Measurements from ENCODE around the gene TMEM59L.
A peak's percentile ranks its signal among the peaks of the same experiment; 100 is the strongest.
"Not testable (repeated sequence)": the region's sequence is repeated elsewhere in the genome, so short reads cannot be mapped to it uniquely, and the experiment has no call there.

Gene TMEM59L

DNA sequence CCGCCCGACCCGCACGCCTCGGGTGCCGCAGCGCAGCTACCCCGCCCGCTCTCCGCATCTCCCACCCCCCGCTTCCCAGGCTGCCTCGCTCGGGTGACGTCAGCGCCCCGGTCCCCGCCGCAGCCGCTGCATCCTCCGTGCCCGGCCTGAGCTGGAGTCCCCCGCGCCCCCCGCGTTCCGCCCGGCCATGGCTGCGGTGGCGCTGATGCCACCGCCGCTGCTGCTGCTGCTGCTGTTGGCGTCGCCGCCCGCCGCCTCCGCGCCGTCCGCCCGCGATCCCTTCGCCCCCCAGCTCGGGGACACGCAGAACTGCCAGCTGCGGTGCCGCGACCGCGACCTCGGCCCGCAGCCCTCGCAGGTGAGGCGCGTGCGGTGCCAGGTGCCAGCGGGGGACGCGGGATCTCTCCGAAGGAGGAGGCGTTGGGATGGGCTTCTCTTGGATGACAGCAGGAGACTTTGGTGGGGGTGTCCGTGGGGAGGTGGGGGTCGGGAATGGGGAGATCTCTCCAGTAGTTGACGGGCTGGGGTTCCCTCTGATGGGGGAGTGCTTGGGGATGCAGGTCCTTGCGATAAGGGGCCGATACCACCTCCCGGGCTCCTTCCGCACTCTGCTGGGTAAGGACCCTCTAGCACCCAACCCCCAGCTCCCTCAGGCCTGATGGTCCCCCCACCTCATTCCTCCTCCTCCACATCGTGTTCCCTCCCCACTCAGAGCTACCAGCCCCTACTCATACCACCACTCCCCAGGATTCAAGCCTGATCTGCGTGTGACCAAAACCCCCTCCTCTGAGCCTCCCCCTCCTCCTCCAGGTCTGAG, at the start of gene TMEM59L:
Gene TMEM59L (plus strand): TSS at position 99 of the 817 bp plus-strand sequence. CDS start 89 bp downstream, at position 188.
- DNase-seq = no peak

DNA sequence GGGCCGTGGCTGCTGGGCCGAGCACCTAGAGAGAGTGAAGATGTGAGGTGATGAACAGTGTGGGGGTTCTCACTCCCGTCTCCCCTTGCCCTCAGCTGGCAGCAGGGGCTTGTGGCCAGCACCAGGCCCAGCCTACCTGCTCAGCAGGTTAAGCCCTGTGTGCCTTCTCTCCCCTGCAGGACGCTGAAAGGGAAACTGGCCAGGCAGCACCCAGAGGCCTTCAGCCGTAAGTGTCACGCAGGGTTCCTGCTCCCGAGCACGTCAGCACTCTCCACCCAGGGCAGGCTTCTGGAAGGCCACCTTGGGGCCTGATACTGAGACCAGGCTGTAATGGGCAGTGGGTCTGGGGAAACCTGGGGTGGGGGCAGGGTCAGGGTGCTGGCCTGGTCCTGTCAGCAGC, 45.7 kb upstream of the TMEM59L start:
- DNase-seq = no peak

DNA sequence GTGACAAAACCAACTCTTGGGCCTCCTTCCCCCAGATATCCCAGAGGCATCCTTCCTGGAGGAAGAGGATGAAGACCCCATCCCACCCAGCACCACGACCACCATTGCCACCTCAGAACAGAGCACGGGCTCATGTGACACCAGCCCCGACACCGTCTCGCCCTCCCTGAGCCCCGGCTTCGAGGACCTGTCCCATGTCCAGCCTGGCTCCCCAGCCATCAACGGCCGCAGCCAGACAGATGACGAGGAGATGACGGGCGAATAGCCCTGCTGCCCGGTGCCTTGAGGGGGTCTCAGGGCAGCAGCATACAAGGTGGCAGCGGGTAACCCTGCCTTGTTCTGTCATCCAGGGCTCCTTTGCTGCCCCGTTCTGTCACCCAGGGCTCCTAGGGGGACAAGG, 44.3 kb upstream of the TMEM59L start:
- no peak for DNase-seq

DNA sequence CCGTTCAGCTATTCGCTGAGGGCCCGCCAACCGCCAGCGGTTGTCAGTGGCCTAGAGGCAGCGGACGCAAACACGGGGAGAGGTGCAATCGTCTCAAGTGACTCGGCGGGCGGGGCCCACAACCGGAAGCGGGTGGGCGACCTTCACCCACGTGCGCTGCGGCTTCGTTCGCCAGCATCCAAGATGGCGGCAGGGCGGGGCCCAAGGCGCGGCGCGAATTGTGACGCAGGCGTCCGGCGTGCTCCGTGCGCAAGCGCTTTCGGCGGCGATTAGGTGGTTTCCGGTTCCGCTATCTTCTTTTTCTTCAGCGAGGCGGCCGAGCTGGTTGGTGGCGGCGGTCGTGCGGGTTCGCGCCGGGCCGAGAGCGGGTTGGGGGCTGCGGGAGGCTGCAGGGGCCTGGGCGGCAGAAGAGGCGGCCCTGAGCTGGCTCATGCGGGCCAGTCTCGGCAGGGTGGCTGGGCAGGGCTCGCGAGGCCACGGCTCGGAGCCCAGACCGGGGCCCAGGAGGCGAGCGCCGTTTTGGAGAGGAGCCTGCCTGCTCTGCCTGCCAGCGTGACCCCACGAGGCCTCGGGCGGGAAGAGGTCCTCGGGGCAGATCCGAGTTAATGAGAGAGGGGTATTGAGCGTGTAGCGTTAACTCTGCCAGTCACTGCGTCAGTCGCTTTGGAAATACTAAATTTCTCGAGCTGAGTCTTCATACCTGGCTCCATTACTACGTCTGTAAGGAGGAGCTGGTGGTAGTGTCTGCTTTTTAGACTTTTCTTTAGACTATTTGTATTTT, 40.9 kb upstream of the TMEM59L start, which contains the start of gene UBA52:
Gene UBA52 (plus strand): TSS at position 294 of the 781 bp plus-strand sequence. CDS start 1,444 bp downstream, outside the sequence.
- peak; percentile 97 to 100 for DNase-seq

DNA sequence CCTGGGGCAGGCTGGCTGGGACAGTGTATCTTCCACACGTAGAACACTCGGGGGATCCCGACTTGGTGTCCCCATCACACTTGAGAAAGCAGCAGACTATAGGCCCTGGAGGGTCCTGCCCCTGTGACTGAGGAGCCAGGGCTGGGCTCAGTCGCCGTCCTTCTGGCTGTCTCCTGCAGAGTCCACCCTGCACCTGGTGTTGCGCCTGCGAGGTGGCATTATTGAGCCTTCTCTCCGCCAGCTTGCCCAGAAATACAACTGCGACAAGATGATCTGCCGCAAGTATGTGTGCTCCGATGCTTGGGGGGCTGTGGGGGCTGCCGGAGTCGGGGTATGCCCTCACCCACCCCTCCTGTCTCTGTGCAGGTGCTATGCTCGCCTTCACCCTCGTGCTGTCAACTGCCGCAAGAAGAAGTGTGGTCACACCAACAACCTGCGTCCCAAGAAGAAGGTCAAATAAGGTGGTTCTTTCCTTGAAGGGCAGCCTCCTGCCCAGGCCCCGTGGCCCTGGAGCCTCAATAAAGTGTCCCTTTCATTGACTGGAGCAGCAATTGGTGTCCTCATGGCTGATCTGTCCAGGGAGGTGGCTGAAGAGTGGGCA, 37.9 kb upstream of the TMEM59L start:
- DNase-seq = no peak

DNA sequence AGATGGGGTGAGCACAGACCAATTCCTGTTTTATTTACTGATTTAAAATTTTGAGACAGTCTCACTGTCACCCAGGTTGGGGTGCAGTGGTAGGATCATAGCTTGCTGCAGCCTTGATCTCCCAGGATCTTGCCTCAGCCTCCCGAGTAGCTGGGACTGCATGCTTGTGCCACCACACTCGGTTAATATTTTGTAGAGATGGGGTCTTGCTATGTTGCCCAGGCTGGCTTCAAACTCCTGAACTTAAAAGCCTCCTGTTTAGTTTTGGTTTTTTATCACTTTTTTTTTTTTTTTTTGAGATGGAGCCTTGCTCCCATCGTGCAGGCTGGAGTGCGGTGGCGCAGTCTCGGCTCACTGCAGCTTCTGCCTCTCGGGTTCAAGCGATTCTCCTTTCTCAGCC, 36.3 kb upstream of the TMEM59L start:
- no peak for DNase-seq

DNA sequence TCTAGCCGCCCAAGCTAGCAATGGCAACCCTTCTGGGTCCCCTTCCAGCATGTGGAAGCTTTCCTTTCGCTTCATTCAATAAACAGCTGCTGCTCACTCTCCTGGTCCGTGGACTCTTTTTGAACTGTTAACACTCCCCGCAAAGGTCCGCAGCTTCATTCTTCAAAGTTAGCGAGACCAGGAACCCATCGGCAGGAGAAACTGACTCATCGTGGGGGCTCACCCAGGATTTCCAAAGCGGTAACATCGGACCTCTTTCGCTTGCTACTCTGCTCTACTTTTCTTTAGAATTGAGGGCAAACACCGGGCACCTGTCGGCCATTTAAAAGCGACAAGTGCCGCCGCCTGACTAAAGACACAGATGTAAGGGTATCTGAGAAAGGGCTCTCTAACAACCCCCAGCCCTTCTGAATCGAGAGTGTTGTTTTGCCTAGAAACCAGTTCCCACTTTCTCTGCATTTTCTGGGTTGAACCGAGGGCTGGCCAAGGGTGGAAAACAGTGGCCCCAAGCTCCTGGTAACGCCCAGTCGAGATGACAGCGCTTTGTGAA, 35.2 kb upstream of the TMEM59L start:
- DNase-seq = no peak

DNA sequence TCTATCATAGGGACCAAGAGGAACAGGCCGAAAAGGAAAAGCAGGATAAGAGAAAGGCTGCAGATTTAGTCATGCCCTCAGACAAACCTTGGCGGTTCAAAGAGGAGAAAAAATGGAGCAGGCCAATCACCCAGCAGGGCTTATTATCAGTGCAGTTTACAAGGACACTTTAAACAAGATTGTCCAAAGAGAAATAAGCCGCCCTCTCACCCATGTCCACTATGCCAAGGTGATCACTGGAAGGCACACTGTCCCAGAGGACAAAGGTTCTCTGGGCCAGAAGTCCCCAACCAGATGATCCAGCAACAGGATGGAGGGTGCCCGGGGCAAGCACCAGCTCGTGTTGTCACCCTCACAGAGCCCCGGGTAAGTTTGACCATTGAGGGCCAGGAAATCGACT, 32.4 kb upstream of the TMEM59L start:
- DNase-seq = no peak

DNA sequence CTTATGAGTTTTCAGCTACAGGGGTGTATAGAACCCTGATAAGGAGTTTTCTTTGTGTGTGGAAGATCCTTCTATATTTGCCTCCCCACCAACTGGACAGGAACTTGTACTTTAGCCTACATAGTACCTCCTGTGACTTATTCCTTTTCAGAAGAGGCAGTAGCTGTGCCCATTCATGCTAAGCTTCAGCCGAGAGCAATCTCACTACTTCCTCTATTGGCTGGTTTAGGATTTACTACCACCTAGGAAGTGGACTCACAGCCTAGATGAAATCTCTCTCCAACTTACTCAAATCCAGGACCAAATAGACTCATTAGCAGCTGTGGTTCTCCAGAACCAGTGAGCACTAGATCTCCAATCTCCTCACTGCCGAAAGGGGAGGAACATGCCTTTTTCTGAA, 26.4 kb upstream of the TMEM59L start:
- peak; percentile 59 to 60 for DNase-seq

DNA sequence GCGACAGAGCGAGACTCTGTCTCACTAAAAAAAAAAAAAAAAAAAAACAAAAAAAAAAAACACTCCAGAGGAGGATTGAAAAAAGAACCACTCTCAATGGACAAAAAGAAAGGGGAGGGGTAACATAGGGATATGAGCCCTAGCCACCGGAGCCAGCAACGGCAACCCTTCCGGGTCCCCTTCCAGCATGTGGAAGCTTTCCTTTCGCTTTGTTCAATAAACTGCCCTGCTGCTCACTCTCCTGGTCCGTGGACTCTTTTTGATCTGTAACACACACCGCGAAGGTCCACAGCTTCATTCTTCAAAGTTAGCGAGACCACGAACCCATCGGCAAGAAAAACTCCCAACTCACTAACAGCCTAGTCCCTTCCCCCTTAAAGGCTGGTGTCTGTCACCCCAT, 25.1 kb upstream of the TMEM59L start:
- DNase-seq = no peak

DNA sequence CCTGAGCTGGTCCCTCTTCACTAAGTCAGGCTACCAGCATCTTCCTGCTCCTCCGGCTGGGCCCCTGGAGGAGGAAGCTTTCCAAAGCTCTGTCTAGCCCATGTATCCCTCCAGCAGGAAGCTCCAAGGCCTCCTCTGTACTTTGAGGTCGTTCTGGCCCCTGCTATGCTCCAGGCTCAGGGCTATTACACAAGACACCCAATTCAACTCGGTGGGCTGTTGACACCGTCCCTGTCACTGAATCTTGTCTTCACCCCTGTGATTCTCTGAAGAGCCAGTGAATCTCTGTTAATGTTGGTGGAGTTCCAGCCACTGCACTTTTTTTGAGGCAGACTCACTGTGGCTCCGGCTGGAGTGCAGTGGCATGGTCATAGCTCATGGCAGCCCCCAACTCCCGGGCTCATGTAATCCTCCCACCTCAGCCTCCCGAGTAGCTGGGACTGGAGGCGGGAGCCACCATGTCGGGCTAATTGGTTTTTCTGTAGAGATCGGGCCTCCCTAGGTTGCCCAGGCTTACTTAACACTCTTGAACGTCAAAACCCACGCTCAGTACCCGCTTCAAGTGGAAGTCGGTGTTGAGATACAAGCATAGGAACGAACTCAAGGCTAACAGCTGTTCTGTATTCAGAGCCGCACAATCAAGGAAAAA, 24.6 kb upstream of the TMEM59L start:
- no peak for DNase-seq

DNA sequence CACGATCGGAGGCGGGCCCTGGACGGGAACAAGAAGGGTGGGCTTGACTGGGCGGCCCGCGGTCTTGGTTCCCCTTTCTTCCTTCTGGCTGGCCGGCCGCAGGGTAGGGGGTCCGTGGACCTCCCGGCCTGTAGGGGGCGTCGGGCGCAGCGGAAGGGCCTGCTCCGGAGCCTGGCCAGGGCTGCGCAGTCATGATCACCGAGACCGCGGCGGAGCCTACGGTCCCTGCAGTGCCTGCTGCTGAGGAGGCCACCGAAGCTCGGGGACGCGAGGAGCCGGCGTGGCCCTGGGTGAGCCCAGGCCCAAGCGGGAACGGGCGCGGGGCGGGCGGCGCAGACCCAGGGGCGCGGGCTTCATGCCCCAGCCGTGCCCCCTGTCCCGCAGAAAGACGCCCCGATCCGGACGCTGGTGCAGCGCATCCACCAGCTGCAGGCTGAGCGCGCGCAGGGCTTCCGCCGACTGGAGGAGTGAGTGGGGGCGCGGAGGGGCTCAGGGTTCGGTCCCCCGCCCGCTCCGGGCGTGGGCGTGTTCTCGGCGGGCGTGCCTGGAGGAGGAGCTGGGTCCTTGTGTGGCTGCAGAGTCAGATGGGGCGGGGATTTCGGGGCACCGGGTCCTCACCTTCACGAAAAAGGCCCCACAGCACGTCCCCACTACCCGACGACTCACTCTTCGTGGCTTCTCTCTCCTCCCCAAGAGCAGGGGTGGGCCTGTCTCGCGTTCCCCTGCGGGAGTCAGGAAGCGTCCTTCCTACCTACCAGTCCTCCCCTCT, 23.9 kb upstream of the TMEM59L start, which contains the start of gene REX1BD:
Gene REX1BD (plus strand): TSS at position 188 of the 769 bp plus-strand sequence. CDS start 4 bp downstream, at position 192.
- peak; percentile 80 to 84 for DNase-seq

DNA sequence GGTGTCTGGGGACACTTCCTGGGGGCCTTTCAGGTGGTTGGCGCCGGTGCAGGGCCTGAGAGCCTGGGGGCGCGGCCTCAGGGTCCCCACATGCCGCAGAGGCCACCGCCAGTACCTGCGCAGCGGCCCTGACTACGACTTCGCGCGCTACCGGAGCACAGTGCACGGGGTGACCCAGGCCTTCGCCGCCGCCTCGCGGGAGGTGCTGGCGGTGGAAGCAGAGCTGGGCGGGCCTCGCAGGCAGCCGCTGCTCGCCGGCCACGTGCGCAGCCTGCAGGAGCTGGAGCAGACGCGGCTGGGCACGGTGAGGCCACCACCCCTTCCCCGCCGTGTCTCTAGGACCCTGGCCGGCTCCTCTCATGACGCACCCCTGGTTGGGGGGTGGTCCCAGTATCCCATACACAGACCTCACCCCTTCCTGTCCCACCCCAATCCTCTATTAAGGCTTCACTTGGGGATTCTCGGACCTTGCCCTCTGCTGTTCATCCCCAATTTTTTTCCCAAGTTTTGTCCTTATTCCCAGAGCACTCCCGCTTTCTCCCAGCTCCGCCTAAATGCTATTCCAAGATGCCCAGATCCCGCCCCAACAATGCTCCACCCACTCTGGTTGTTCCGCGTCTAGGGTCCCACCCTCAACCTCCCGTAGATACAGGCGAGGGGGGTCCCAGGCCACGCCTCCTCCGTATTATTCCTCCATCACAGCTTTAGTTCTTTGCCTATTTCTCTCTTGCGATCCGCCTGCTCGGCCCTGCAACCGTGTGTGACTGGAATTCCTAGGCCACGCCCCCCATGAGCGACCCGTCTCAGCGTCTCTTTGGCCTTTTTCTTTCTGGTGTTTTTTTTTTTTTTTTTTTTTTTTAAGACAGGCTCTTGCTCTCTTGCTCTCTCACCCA, 23.0 kb upstream of the TMEM59L start:
- peak; percentile 54 to 58 for DNase-seq

DNA sequence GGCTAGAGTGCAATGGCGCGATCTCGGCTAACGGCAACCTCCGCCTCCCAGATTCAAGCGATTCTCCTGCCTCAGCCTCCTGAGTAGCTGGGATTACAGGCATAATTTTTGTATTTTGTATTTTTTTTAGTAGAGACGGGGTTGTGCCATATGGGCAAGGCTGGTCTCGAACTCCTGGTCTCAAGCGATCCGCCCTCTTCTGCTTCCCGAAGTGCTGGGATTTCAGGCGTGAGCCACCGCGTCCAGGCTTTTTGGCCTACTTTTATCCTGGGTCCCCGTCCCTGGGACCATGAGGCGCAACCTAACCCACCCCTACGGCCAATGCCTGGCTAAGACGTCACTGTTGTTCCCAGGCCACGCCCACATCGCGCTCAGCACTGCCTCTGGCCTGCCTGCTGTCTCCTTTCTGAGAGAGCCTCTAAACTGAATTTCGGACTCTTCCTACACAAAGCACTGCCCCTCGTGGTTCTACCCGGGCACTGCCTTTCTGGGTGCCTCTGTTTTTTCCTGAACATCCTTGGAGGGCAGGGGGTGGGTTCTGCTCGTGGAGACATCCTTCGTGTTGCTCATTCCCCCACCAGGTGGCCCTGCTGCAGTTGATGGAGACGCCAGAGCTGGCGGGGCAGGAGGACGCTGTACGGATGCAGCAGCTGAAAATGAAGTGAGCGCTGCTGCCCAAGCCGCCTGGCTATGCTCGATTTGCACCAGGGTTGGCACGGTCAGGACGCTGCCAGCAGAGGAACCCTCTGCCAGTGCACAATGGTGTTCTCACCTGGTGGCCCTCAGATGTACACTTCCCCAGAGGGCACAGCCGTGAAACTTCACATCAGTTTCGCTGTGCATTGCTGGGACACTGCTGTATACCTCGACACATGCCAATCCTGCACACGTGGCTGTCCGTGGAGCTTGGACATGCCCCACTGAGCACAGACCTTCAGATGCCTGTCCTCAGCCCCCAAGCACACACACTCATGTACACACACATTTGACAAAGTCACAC, 22.1 kb upstream of the TMEM59L start:
- DNase-seq = peak; percentile 16 to 17

DNA sequence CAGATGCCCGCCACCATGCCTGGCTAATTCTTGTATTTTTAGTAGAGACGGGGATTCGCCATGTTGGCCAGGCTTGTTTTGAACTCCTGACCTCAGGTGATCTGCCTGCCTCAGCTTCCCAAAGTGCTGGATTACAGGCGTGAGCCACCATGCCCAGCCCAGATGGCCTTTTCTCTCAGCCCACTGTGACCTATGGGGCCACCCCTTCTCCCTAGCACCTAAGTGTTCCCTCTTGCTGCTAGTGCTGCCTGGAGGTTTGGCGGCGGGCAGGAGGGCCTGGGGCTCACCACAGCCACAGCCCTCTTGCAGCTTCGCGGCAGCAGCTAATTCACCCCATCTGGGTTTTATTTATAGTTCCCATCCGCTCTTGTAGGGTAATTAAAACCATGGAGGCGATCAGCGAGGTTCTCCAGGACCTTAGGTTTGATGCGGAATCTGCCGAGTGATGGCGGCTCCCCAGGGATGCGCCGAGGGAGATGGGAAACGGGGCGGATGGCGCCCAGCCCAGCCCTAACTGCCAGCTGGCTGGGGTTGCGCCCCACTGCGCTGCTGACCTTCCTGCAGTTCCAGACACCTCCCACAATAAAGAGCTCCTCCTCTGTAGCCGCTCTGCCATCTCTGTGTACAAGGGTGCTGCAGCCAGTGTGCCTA, 20.8 kb upstream of the TMEM59L start:
- DNase-seq = no peak

DNA sequence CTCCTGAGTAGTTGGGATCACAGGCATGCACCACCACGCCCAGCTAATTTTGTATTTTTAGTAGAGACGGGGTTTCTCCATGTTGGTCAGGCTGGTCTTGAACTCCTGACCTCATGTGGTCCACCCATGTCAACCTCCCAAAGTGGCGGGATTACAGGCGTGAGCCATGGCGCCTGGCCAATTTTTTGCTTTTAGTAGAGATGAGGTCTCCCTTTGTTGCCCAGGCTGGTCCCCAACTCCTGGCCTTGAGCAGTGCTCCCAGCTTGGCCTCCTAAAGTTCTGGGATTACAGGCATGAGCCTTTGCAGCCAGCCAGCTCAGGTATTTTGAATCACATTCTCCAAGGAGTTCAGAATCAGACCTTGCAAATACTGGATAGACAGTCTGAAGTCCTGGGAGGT, 19.9 kb upstream of the TMEM59L start:
- not testable (repeated sequence) for DNase-seq

DNA sequence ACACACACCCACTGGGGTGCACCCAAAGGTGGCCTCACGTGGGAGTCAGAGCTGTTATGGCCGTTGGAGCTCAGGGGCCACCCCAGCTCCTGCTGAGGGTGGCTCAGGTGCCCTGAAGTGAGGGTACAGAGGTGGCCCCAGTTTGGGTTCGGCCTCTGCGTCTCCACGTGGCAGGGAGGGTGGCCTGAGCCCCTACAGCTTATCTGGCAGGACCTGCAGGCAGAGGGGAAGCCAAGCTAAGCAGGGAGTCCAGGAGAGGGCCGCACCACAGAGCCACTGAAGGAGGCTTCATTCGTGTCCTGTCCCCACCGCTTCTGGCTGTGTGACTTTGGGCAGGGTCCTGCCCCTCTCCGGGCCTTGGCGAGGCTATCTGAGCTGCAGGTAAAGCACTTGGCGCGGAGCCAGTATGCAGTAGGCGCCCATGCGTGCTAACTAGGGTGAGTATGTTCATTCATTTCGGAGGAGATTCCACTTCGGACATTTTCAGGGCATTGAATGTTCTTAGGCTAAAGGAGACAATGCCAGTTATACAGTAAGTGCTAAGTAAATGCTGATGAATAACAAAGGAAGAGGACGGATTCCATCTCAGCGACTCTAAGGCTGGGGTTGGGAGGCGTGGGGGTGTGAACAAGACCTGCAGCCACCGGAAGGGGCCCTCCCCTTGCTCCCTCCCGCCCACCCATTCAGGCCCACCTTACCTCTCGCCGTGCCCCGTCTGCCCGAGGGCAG, 19.1 kb upstream of the TMEM59L start:
- no peak for DNase-seq
